Gastrocnemius medialis (tissue), 4 donors: ENCODE data around the gene ANAPC7.
"Not testable (repeated sequence)": the region's sequence is repeated elsewhere in the genome, so short reads cannot be mapped to it uniquely, and the experiment has no call there.

Source experiments
- POLR2A ChIP-seq, 2 donors: fragments of 450-650 bp; IDR thresholded peaks; one replicate each; pipeline ENCODE4 v1.6.1; 2017; ENCODE audit warnings: antibody characterized with exemption in 2 of 2, mild to moderate bottlenecking in 2 of 2, moderate library complexity in 2 of 2
- TF ChIP-seq, protein P1 (sequence below), 5 experiments: fragments of 450-650 bp in 3 of 5; fragments of 200-600 bp in 2 of 5; sonication (generic) in 2 of 5; IDR thresholded peaks in 4 of 5; conservative IDR thresholded peaks in 1 of 5; 1 replicate in 4 of 5; 2 replicates in 1 of 5; pipeline ENCODE4 v1.5.1; 2016 to 2019; ENCODE audit warnings: antibody characterized with exemption in 5 of 5, mild to moderate bottlenecking in 3 of 5, moderate library complexity in 3 of 5

DNA sequence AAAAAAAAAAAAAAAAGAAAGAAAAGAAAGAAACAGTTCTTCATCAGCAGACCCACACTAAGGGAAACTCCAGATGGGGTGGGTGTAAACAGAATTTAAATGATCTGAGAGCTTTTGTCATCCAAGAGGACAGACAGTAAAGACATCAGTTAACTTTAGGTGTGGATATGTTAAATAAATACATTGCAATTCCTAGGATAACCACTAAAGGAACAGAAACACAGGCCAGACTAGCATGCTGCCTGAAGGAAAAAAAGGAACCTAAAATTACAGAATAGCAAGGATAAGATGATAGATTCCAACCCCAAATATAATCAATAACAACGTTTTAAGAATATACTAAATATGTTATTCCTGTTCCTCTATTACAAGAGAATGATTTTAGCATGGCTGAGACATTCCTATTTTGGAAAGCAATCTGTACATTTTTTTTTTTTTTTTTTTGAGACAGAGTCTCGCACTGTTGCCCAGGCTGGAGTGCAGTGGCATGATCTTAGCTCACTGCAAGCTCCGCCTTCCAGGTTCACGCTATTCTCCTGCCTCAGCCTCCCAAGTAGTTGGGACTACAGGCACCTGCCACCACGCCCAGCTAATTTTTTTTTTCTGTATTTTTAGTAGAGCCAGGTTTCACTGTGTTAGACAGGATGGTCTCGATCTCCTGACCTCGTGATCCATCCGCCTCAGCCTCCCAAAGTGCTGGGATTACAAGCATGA is 45.0 kb downstream of the ANAPC7 start:
- TF ChIP-seq, protein P1, sequence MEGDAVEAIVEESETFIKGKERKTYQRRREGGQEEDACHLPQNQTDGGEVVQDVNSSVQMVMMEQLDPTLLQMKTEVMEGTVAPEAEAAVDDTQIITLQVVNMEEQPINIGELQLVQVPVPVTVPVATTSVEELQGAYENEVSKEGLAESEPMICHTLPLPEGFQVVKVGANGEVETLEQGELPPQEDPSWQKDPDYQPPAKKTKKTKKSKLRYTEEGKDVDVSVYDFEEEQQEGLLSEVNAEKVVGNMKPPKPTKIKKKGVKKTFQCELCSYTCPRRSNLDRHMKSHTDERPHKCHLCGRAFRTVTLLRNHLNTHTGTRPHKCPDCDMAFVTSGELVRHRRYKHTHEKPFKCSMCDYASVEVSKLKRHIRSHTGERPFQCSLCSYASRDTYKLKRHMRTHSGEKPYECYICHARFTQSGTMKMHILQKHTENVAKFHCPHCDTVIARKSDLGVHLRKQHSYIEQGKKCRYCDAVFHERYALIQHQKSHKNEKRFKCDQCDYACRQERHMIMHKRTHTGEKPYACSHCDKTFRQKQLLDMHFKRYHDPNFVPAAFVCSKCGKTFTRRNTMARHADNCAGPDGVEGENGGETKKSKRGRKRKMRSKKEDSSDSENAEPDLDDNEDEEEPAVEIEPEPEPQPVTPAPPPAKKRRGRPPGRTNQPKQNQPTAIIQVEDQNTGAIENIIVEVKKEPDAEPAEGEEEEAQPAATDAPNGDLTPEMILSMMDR (IDR thresholded peaks at IDR 0.05 in 4 of 5, conservative IDR thresholded peaks at IDR 0.05 in 1 of 5): peak in 2 of 5 experiments; percentile 15 to 28
- TF ChIP-seq POLR2A (IDR thresholded peaks at IDR 0.05): not testable (repeated sequence)
